Activated T-cell treated with anti-CD3 and anti-CD28 coated beads for 24 hours (primary cell): ENCODE measurements around the gene KBTBD8.

Experiments
- DNase-seq: peaks from one replicate; pipeline ENCODE4 v3.0.0-alpha.2; 2020; ENCODE audit warnings: low read depth

KBTBD8 gene

GRCh38 chr3:66998113-66998903 is at the start of gene KBTBD8:
KBTBD8 (plus strand) TSS chr3:66998307; CDS start chr3:66998356, 49 bp downstream.
- DNase-seq, result peak; percentile 97

GRCh38 chr3:66948838-66949237 is 49.3 kb upstream of the KBTBD8 start:
- no peak for DNase-seq

DNA sequence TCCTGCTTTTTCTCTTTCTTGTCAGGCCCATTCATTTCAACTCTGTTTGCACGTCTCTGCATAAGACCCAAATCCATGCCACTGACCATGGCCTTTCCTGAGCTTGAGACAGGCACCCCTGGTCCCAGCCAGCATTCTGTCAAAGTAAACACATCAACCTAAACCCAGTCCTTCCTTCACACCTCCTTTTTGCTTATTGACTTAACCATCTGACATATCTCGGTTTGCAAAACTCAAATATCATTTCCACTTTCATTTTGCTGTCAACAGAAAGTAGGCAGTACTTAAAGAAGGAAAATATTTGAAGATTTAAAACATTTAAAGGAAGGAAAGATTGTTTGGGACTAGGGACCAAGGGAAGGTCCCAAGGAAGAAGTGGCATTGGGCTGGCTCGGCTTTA is 48.2 kb upstream of the KBTBD8 start:
- no peak for DNase-seq

DNA sequence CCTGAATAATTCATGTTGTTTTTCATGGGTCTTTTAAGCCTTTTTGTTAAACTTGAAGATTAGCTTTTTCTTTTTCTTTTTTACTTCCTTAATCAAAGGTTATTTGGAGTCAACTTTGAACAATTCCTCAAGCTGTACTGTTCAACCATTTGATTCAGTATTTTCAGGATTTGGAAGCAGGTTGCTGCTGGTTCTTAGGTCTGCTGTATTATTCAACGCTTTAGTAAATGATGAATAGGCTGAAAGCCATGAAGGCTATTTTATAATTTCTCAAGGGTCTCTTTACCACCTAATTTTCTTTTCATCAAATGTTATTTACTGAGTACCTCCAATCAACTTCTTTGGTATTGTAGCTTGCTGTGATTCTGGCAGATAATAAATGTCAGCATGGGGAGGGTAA is 45.8 kb upstream of the KBTBD8 start:
- DNase-seq, result no peak

GRCh38 chr3:66953934-66954445 is 44.1 kb upstream of the KBTBD8 start:
- no peak for DNase-seq

DNA sequence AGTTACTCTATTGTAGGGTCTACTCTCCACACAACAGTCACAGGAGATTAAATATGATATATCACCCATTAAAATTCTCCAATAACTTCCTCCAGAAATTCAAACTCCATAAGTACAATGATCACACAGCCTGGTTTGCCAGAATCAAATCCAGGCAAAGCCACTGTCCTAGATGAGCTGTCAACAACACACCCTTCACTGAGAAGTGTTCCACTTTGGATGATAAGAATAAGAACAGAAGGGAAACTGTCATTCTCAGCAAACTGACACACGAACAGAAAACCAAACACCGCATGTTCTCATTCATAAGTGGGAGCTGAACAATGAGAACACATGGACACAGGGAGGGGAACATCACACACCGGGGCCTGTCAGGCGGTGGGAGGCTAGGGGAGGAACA is 41.4 kb upstream of the KBTBD8 start:
- DNase-seq, result no peak

- no peak for DNase-seq
These were observed 40.7 kb upstream of the KBTBD8 start for GRCh38 chr3:66957367-66957766.

- DNase-seq, result no peak
These were observed 40.0 kb upstream of the KBTBD8 start for GRCh38 chr3:66958067-66958466.

GRCh38 chr3:66962664-66963063 is 35.4 kb upstream of the KBTBD8 start:
- no peak for DNase-seq

DNA sequence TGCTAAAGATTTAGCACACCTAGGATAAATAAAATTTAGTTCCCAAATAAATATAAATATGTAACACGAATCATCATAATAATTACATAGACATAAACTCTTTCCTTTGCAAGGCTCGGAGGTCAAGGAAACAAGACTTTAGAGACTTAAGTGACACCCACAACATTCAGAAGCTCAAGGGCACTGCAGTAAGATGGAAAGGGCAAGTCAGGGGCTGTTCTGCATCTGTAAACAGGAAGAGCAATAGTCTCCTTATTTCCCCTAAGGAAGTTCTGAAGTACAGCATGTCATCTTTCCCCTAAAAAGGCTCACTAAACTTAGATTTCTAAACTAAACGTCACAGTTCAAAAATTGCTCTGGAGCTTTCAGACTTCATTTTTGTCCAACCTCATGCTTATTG is 26.9 kb upstream of the KBTBD8 start:
- no peak for DNase-seq

DNA sequence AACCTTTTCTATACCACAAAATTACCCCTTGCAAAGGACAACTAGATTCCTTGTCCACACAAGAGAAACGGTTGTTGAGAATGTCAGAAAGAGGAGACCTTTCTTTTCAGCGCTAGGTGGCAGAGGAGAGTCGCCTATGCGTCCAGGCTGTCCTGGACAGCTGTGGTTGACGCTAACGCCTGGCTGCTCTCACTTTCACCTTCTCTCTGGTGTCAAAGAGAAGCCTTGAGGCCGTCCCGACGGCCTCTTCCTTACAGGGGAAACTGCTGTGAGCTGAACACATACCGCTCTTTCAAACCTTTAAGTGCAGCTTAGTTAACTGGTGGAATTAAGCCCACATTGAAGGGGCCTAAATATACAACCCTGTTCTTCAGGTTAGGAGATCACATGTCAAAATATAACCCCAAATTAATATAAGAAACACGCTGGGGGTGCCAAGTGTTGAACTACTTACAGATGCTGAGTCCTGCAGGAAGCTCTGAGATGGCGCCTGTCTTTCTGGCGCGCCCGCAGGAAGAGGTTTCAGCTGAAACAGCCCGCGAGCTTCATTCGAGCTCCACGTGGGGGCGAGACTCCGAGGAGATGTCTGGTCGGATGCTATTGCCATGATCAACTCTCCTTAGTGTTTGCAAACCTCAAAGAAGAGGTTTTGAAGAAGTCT is 26.1 kb upstream of the KBTBD8 start:
- DNase-seq, result peak; percentile 53

DNA sequence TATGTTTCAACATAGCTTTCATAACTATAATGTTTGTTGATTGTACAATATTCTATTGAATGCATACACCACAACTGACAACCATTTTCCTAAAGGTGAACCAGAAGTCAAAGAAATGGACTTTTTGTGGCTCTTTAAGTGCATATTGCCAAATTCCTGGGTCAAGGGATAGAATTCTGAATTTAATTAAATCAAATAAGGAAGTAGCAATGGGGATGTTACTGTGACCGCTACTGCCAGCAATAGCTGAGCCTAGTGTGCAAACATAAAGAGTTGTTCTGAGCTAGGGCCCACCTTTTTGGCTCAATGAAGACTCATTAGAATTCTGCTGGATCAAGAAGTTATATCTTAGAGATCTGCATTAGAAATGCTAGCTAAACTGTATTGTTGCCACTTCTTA is 17.3 kb upstream of the KBTBD8 start:
- no peak for DNase-seq

DNA sequence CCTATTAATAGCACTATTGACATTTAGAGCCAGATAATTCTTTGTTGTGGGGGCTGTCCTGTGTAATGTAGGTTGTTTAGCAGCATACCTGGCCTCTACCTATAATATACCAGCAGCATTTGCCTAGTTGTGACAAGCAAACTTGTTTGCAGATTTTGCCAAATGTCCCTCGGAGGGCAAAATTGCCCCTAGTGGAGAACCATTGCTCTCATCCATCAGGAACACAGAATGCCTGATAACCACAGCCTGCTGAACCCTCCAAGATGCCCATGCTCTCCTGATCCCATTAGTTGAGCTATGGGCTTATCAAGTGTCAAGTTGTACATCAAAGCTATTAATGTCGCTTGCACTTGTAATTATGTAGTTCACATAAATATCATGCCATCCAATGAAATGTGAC is 15.0 kb upstream of the KBTBD8 start:
- no peak for DNase-seq

GRCh38 chr3:66985336-66985920 is 12.7 kb upstream of the KBTBD8 start:
- DNase-seq, result no peak

GRCh38 chr3:66986406-66986805 is 11.7 kb upstream of the KBTBD8 start:
- DNase-seq, result no peak

- no peak for DNase-seq
These were observed 8.9 kb upstream of the KBTBD8 start for GRCh38 chr3:66989241-66989640.

- DNase-seq, result no peak
These were observed 8.0 kb upstream of the KBTBD8 start for GRCh38 chr3:66989860-66990696.

GRCh38 chr3:66991459-66991858 is 6.6 kb upstream of the KBTBD8 start:
- DNase-seq, result no peak

DNA sequence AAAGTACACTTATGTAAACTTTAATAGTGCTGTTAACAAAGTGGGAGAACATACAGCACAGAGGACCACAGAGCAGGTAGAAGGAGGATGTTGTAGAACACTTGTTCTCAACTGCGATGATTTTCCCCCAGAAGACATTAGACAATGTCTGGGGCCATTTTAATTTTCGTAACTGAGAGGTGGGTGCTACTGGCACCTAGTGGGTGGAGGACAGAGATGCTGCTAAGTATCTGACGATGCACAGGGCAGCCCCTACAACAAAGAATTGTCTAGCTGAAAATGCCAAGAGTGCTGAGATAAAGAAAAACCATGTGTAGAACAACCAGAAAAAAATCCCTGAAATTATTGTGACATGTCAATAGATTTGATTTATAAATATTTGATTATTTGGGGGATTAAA is 5.0 kb upstream of the KBTBD8 start:
- no peak for DNase-seq

GRCh38 chr3:66994588-66994987 is 3.5 kb upstream of the KBTBD8 start:
- DNase-seq, result no peak

- DNase-seq, result no peak
These were observed 1.4 kb upstream of the KBTBD8 start for GRCh38 chr3:66996696-66997095.

DNA sequence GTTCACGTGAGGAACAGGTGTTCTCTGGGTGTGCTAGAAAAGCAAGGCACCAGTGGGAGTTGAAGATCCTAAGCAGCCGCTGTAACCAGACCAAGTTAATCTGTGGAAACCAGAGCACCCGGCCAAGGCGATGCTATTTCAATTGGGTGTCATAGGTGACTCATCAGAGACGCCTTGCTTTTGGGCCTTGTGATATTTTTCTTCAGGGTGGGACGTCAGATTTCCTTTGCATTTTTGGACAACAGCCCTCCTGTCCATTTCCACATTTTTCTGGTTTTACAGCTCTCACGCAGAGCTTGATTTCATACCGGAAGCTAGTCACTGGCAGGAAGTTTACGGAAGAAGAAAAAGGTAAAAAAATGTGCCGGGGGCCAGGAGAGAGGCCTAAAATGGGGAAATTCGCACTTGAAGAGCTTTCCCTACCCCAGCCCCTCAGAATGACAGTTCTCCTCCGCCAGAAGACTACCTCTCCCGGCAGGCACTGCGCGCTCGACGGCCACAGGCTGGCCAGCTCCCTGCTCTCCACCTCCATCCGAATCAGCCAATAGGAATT is 471 bp upstream of the KBTBD8 start:
- DNase-seq, result no peak
